Myocyte (in vitro differentiated cells): ENCODE data around the gene UGT2B10. TPM values are rescaled to one million over a fixed set of nuclear protein-coding genes. Genes with fewer than 3 reads are reported as not detected.

ENCODE experiments used
- DNase-seq: peaks from one replicate; pipeline ENCODE4 v3.0.0-alpha.2; 2012; ENCODE audit warnings: low read depth
- total RNA-seq: library from RNA; depleted of rRNA; stranded (reverse); fragments of >200 nt; gene quantifications from 2 replicates; pipeline ENCODE4 v1.2.3, GENCODE V29; 2014

The UGT2B10 gene
- total RNA-seq, 1 donor from 2014 or later: not detected

GRCh38 chr4:68869274-68869773 lies 53.5 kb downstream of the UGT2B10 start:
- DNase-seq: no peak

DNA sequence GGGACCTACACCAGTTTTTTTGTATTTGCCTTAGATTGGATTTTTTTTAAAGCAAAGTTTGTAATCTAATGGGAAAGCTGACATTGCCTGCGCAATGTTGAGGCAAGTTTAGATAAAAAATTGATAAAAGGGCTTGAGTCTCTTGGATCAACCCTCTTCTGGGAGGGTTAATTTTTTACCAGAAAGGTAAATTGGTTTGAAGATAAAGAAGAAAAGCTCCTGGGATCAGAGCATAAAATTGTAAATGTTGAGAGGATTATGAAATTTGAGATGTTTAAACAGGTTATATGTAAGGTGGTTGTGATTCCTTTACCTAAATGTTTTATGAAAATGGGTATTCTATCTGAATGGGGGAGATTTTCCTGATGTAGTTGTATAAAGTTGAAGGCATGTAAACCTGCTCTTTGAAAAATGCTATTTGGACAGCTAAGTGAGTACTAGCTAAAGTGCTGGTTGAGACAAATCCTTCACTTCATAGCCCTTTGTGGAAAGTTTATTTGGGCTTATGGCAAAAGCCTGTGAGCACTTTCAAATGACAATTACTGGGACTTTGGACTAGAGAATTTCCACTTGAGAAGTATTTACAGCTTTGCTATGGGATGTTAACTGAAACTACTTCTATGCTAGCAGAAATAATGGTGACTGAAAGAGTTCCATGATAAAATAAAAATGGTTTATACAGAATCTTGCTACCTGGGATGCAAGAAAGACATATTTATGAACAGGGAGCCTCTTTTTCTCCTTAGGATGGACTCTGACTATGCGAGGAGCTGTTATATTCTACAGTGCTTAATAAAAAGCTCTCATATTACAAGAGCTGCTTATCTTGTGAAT lies 56.2 kb downstream of the UGT2B10 start:
- peak; percentile 7 for DNase-seq

DNA sequence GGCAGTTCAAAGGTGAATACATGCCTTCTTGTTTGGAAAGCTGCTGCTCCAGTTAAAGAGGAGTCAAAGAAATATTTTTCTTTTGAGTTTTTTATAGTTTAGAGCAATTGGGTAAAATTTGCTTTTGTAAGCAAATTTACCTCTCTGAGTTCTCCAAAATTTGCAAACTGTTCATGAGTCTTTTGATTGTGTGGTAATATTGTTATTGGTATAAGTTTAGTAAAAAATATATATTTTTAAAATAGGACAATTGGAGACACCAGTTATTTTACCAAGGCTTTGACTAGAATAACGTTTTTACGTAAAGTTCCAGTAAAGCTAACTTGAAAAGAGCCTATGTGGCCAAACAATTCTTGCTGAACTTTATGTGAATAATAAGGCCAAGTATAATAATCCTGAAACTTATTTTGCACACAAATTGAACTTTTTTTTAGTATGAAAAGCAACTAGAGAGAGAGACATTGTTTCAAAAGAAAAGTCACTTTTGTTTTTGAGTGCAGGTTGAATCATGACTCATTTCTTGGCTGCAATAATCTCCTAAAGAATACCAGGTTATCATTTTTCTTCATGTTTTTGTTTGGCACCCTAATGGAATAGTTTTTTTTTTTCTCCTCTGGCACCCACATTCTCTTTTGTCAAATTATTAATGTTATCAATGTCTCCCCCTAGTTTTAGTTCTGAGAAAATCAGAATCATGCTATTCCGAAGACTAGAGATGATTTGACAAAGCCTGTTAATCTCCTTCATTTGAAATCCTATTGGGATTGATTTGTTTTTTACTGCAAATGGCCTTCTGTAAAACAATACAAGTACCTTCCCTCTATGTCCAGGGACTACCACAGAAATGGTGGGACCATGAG lies 57.1 kb downstream of the UGT2B10 start:
- no peak for DNase-seq

DNA sequence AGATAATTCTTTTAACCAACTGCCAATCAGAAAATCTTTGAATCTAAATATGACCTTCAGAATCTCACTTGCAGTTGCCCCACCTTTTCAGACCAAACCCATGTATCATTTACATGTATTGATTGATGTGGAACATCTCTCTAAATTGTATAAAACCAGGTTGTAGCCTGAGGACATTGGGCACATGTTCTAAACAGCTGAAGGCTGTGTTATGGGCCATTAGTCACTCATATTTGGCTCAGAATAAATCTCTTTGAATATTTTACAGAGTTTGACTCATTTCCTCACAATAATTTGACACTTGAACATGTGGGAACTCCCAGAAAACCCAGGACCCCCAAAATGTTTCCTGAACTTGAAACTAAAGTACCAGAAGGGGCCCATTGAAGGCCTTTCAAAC lies 58.7 kb downstream of the UGT2B10 start:
- peak; percentile 21 for DNase-seq

DNA sequence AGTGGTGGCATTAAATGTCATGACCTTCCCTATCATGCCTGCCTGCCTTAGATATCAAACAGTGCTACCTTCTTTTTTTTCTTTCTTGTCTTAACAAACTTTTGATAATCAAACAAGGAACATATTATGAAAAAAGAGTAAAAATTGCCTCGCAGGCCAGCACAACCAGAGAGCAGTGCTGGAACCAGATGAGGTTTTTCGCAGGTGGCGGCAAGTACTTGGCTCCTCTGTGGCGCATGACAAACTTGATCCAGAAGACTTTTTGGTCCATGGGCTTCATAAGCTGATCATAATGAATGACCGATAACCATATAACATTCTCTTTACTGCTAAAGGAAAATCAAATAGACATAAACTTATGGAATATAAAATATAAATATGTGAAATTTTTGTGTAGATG lies 61.8 kb downstream of the UGT2B10 start:
- no peak for DNase-seq

DNA sequence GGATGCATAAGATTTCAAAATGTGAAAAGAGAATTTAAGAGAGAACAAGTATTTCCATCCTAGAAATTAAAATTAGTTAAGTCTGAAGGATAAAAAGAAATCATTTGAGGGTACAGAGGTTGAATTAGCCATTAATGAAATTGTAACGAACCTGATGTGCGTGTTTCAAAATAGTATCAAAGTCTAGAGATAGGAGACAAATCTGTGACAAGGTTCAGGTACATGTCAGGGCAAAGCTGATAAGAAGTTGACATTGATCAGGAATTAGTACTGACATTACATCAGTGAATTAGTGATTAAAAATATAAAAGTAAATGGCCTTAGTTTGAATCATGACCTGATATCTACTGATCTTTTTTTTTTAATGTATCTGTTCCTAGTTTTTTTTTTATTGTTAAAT lies 62.3 kb downstream of the UGT2B10 start:
- DNase-seq: no peak

Other genes with a start within 250 kb of the UGT2B10 start
- gene UGT2B17, start 239.7 kb upstream of the UGT2B10 start, total RNA-seq: 0.16 TPM in 1 of 2 replicates, not detected in the other
- gene UGT2B15, start 145.3 kb upstream of the UGT2B10 start, total RNA-seq: not detected in 2 replicates
- gene UGT2A3, start 135.8 kb downstream of the UGT2B10 start, total RNA-seq: not detected in 2 replicates